Inflammatory macrophage treated with lipopolysaccharide for 4 hours (primary cell): ENCODE measurements around the gene ASS1.
"Not testable (repeated sequence)": the region's sequence is repeated elsewhere in the genome, so short reads cannot be mapped to it uniquely, and the experiment has no call there.

ENCODE experiments used
- DNase-seq: peaks from one replicate; pipeline ENCODE4 v3.0.0-alpha.2; 2020

ASS1 gene

GRCh38 chr9:130419521-130420035, 25.2 kb upstream of the ASS1 start:
- DNase-seq = no peak

DNA sequence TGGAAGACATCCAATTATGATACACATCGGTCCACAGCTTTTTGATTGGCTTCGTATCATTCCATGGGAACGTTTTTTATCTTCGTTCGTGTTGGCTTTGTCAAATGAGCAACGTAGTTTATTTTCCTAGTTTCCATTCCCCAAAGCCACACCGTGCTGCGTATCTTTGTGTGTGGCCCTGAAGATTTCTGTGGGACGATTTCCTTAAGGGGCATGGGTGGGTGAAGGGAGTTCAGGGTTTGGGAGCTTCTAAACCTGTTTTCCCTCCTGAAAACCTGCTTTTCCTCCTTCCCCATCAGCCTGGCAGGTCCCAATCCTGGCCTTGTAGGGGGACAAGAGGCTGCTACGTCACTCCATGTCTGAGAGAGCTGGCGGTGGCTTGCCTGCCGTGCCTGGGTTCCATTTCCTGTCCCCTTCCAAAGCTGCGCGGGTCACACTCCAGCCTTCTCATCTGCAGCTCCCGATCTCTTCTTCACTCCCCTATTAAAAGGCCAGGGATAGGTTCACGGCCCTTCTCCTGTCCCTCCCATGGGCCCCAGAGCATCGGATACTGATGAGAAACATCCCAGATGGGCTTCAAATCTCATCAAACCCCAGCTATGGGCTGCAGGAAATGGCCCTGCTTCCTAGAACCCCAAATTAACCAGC, 23.5 kb upstream of the ASS1 start:
- DNase-seq = no peak

DNA sequence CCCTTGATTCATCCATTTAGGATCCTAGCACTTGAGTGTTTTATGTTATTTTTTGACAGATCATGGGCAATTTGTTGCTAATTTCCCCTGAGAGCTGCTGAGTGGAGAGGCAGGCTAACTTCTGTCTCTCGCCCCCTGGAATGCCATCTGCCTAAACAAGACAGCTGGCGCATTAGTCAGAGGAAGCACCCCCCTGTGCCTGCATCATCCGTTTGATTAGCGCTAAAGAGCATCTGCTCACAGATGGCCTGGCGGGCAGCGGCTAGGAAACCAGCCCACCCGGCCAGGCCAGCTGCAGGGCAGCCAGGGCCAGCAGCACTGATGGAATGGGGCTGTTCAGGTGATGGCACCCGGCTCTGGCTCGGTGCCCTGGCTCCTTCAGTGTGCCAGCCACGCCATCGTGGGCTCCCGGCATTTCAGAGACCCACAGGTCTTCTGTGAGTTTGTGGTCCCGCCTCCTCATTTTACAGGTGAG, 22.9 kb upstream of the ASS1 start:
- DNase-seq = no peak

- no peak for DNase-seq
Measured at GRCh38 chr9:130422546-130422945, 22.2 kb upstream of the ASS1 start.

DNA sequence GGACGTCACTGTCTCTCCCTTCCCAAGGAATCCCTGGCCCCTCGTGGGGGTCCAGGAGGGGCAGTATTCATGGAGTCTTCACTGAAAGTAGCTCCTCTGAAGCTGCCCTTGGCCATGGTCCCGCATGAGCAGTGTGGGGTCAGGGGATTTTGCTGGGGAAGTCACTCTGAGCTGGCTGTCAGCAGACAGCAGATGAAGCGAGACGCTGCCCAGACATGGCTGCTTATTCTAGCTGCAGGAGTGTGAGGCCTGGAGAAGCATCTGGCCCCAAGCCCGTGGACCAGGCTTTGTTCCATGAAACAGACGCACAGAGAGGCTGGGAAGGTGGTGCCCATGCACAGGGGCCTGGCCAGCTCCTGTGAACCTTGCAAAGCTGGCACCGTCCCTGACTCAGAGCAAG, 21.5 kb upstream of the ASS1 start:
- no peak for DNase-seq

DNA sequence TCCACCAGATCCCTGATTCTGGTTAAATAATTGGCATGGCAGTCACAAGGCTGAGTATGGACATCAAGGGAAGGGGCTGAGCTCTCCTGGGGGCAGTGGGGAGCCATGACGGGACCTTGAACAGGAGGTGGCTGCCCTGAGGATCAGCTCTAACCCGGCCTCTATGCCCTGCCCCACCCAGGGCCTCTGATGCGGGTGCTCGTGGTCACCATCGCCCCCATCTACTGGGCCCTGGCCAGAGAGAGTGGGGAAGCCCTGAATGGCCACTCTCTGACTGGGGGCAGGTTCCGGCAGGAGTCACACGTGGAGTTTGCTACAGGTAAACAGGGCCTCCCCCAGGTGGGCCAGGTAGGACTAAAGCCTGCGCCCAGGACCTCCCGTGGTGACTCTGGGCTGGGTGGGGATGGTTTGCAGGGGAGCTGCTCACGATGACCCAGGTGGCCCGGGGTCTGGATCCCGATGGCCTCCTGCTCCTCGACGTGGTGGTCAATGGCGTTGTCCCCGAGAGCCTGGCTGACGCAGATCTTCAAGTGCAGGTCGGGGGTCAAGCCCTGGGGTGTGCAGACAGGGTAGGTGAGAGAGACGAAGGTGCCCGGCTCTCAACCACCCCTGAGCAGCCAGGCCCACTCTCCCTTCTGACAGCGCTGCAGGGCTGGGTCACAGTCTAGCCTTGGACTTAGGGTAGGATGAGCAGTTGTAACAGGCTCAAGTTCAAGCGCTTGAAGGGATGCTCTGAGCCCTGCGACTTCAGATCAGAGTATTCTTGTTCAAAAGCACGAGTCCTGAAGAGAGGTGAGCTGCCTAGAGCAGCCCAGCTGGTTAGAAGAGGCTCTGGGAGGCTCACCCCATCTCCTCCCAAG, 19.9 kb upstream of the ASS1 start:
- DNase-seq = no peak

DNA sequence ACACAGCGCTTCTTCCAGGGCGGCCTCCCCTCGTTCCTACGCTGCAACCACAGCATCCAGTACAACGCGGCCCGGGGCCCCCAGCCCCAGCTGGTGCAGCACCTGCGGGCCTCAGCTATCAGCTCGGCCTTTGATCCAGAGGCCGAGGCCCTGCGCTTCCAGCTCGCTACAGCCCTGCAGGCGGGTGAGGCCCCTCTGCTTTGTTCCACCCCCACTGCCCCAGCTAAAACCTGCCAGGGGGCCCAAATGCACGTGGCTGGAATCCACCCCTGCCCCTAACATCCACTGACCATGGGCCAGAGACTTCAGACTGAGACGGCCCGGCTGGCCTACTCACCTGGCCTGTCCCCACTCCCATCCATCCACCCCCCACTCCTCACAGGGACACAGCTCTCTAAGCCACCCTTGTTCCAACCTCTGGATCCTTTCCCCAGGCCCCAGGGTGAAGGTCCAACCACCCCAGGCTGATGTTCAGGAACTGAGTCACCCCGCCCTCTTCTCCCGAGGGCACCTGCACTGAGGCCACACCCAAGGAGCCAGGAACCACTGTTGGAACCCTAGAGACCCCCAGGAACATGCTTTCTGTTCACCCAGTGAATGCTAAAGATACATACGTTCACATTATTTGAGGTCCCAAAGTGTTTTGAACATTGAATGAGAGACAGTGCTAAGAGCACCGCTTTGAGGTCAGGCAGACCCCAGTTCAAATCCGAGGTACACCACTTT, 18.9 kb upstream of the ASS1 start:
- DNase-seq = no peak

DNA sequence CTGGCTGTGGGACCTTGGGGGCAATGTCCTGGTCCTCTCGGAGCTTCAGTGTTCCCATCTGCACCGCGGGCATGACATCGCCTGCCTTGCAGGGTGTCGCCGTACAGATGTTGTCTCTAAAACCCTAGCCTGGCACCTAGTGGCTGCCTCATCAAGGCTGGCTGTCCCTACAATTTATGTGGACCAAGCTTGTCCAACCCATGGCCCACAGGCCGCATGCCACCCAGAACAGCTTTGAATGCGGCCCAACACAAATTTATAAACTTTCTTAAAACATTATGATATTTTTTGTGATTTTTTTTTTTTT, 18.3 kb upstream of the ASS1 start:
- no peak for DNase-seq

DNA sequence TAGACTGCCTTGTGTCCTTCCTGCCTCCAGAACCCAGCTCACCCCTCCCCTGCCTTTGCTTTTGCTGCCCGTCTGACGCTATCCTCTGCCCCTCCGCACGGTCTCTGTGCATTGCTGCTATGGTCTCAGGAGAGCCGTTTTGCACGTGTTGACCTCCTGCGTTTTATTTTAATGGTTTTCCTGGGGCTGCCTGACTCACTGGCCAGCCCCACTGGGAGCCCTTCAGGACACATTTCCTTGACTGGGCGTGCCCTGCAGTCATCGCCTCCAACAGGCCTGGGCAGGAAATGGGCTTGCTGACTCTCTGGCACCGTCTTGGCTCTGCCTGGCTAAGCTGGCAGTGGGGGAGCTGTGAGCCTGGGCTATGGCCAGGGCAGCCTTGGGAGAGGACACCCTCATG, 17.9 kb upstream of the ASS1 start:
- DNase-seq = no peak

GRCh38 chr9:130427326-130427725, 17.4 kb upstream of the ASS1 start:
- no peak for DNase-seq

- no peak for DNase-seq
Measured at GRCh38 chr9:130428086-130428665, 16.6 kb upstream of the ASS1 start.

- no peak for DNase-seq
Measured at GRCh38 chr9:130429381-130429780, 15.4 kb upstream of the ASS1 start.

GRCh38 chr9:130429831-130430230, 14.9 kb upstream of the ASS1 start:
- no peak for DNase-seq

GRCh38 chr9:130430232-130430631, 14.5 kb upstream of the ASS1 start:
- no peak for DNase-seq

DNA sequence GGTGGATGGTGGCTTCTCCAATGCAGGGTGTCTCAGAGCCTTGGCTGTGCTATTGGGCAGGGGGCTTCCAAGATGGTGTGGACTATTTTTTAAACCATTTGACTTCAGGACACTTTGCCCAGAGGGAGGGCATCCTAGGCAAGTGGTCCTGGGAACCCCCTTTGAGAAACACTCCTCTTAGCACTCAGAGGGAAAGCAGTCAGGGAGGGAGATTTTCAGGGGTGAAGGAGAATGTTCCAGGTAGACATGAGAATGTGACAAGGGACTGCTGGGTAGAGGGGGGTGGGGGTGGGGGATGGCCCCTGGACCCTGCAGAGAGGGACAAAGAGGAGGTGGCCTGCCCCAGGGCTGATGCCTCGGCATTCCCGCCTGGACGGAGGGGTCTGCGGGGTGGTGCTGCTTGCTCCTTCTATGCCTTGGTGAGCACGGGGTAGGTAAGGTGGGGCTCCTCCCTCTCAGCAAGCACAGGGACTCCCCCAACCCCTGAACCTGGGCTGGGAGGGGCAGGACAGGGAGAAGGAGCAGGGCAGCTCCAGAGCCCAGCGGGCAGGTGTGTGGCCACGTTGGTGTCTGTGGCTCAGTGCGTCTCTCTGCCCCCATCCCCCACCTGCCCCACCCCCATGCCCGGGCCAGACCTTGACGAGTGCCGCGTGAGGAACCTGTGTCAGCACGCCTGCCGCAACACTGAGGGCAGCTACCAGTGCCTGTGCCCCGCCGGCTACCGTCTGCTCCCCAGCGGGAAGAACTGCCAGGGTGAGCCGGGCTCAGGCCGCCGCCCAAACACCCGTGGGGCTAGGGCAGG, 13.8 kb upstream of the ASS1 start:
- no peak for DNase-seq

DNA sequence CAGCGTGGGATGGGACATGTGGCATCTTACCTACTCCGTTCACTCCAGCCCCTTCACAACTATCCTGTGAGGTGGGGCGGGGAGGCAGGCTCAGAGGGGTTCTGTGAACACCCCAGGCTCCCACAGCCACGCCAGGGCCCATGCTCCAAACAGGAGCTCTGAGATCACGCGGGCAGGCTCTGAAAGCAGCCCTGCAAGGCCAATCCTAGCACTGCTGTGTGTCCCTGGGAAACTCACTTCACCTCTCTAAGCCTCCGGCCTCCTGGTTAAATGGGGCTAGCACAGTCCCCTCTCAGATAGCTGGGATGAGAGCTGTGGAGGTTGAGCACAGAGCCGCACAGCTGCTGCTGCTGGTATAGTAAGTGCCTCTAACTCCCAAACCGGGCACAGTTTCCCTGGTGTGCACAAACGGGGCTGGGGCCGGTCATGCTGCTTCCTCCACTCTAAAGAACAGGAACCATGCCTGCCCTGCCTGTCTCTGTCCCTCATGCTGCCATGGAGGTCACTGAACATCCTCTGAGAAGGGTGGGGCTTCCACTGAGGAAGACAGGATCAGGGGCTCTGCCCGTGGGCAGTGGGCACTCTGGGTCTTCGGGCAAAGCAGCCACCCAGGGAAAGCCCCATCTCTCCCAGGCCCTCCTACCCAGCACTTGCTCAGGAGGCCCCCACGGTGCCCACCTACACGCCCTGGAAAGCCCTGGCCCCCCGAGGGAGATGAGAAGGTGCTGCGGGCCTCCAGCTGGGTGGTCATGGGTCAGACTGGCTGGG, 13.0 kb upstream of the ASS1 start:
- no peak for DNase-seq

- no peak for DNase-seq
Measured at GRCh38 chr9:130432362-130432761, 12.4 kb upstream of the ASS1 start.

DNA sequence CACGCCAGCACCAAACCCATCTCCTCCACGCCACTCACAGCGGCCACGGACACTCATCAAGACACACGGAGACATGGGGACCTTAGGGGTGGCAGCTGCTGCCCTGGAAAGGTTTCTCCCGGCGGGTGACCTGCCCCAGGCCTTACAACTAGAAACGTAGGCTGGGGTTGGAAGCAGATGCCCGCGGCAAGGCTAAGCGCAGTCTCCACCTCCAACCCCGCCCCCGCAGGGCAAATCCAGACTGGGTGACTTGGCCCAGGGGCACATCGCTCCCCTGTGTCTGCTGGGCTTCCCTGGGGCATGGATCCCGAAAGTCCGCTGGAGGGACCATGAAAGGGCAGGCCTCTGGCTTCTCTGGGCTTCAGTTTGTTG, 12.0 kb upstream of the ASS1 start:
- no peak for DNase-seq

- no peak for DNase-seq
Measured at GRCh38 chr9:130433168-130433946, 11.4 kb upstream of the ASS1 start.

- DNase-seq = no peak
Measured at GRCh38 chr9:130433947-130434262, 10.9 kb upstream of the ASS1 start.

- DNase-seq = not testable (repeated sequence)
Measured at GRCh38 chr9:130434656-130435055, 10.1 kb upstream of the ASS1 start.
